ENCODE results near the gene SPAG4. TPM values are rescaled to one million over a fixed set of nuclear protein-coding genes. Genes with fewer than 3 reads are reported as not detected.

Gene SPAG4
- total and polyA plus RNA-seq, 2 donors = 0.85 to 4.4 TPM

DNA sequence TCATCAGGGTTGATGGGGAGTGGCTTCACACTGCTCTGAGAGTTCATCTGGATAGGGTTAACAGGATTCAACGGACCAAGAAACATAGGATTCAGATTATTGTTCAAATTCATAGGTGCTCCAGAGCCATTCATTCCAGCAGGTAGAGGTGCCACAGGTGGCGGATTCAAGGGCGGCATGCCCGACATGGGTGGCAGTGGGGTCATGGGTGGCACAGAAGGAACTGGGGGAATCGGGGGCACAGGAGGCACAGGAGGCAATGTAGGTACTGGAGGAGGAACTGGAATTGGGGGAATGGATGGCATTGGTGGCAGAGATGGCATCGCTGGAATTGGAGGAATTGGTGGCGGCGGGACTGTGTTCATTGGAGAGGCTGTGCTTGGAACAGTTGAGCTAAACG, 38.8 kb downstream of the SPAG4 start:
- Histone ChIP-seq H3K27ac (ENCODE audit: low read depth in 1 of 2, low read length in 1 of 2) (no peak overlapping the region), H3K9me3 (ENCODE audit: control insufficient read depth in 2 of 2, insufficient read depth in 1 of 2, low read length in 1 of 2) (no peaks in the 10 kb centered on the region), H3K36me3 (ENCODE audit: control insufficient read depth in 2 of 2, insufficient read depth in 2 of 2, low read length in 1 of 2) (peaks cover 31 to 60% of the 10 kb centered on the region in 2 donors), H3K4me3 (ENCODE audit: low read length in 2 of 2) (no peak overlapping the region), H3K4me1 (ENCODE audit: control insufficient read depth in 2 of 2, insufficient read depth in 2 of 2, low read length in 2 of 2) (peaks cover 0 to 7% of the 10 kb centered on the region in 2 donors), H3K27me3 (ENCODE audit: control insufficient read depth in 2 of 2, insufficient read depth in 1 of 2, low read length in 1 of 2) (no peaks in the 10 kb centered on the region)
- DNase-seq (ENCODE audit: low read depth in 6 of 9, low spot score in 9 of 9) = no peak
- WGBS = 98% methylated on average over 9 of the region's 9 CpGs

DNA sequence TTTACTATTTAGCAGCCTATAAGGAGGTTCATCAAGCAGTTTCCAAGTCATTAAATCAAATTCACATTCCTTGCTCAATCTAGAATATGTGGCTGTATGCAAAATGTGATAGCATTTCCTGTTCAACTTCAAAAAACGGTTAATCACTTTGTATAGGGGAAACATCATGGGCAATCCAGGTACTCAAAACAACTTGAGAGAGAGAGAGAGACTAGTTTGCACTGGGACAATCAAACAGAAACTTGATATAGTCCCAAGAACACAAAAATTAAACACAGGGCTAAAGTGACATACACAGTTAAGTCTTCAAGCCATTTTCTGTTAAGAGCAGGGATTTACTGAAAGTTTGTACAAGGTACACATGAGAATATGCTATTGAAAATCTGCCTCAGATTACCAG, 41.6 kb downstream of the SPAG4 start:
- Histone ChIP-seq H3K27me3 (ENCODE audit: control insufficient read depth in 2 of 2, insufficient read depth in 1 of 2, low read length in 1 of 2) (no peaks in the 10 kb centered on the region), H3K4me1 (ENCODE audit: control insufficient read depth in 2 of 2, insufficient read depth in 2 of 2, low read length in 2 of 2) (peaks cover 10 to 22% of the 10 kb centered on the region in 2 donors), H3K27ac (ENCODE audit: low read depth in 1 of 2, low read length in 1 of 2) (no peak overlapping the region), H3K36me3 (ENCODE audit: control insufficient read depth in 2 of 2, insufficient read depth in 2 of 2, low read length in 1 of 2) (peaks cover 31 to 43% of the 10 kb centered on the region in 2 donors), H3K4me3 (ENCODE audit: low read length in 2 of 2) (no peak overlapping the region), H3K9me3 (ENCODE audit: control insufficient read depth in 2 of 2, insufficient read depth in 1 of 2, low read length in 1 of 2) (no peaks in the 10 kb centered on the region)
- DNase-seq (ENCODE audit: low read depth in 6 of 9, low spot score in 9 of 9) = no peak
- 10% methylated on average over 1 of the region's 1 CpG for WGBS

DNA sequence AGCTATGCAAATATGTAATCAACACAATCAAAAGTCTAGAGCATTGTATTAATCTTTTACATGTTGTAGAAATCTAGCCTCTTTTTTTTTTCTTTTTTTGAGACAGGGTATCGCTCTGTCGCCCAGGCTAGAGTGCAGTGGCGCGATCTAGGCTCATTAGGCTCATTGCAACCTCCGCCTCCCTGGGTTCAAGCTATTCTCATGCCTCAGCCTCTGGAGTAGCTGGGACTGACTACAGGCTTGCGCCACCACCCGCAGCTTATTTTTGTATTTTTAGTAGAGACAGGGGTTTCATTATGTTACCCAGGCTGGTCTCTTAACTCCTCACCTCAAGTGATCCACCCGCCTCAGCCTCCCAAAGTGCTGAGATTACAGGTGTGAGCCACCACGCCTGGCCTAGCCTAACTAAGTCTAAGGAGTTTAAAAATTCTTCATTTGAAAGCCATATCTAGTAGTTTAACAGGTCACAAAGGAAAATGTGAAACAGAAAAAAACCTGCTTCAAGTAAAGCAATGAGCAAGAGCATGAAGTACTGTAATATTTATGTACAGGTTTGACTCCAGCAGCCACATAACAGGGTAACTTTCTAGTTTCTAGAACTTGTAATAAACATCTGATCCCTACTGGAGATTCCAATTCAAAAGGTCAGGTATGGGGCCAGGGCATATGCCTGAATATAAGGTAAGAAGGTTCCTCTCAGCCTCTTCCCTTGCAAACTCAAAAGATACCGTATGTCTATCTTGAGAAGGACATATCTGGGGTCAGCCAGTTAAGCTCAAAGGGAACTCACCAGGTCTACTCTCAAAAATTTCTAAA, 44.7 kb downstream of the SPAG4 start:
- Histone ChIP-seq H3K27ac (ENCODE audit: low read depth in 1 of 2, low read length in 1 of 2) (no peak overlapping the region), H3K4me3 (ENCODE audit: low read length in 2 of 2) (no peak overlapping the region), H3K4me1 (ENCODE audit: control insufficient read depth in 2 of 2, insufficient read depth in 2 of 2, low read length in 2 of 2) (peaks cover 24 to 28% of the 10 kb centered on the region in 2 donors), H3K9me3 (ENCODE audit: control insufficient read depth in 2 of 2, insufficient read depth in 1 of 2, low read length in 1 of 2) (no peaks in the 10 kb centered on the region), H3K36me3 (ENCODE audit: control insufficient read depth in 2 of 2, insufficient read depth in 2 of 2, low read length in 1 of 2) (peaks cover 3 to 12% of the 10 kb centered on the region in 2 donors), H3K27me3 (ENCODE audit: control insufficient read depth in 2 of 2, insufficient read depth in 1 of 2, low read length in 1 of 2) (no peaks in the 10 kb centered on the region)
- no peak for DNase-seq (ENCODE audit: low read depth in 6 of 9, low spot score in 9 of 9)
- 94% methylated on average over 10 of the region's 10 CpGs for WGBS

DNA sequence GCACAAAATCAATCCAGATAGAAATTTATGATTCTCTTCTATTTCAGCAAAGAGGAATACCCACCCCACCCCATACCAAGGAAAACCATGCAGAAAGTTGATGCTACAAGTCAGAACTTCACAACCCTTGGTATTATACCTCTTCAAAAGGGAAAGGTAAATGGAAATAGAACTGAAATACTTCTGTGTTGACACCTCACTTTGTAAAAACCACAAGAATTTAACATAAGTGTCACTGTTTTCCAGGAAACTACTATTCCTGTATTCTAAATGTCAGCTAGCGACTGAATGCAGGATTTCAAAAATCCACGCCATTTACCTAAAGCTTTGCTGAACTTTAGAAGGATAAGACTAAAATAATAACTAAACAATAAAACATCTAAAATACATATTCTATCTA, 45.4 kb downstream of the SPAG4 start:
- Histone ChIP-seq H3K4me1 (ENCODE audit: control insufficient read depth in 2 of 2, insufficient read depth in 2 of 2, low read length in 2 of 2) (peaks cover 24 to 28% of the 10 kb centered on the region in 2 donors), H3K27ac (ENCODE audit: low read depth in 1 of 2, low read length in 1 of 2) (no peak overlapping the region), H3K36me3 (ENCODE audit: control insufficient read depth in 2 of 2, insufficient read depth in 2 of 2, low read length in 1 of 2) (peaks cover 3 to 12% of the 10 kb centered on the region in 2 donors), H3K4me3 (ENCODE audit: low read length in 2 of 2) (no peak overlapping the region), H3K9me3 (ENCODE audit: control insufficient read depth in 2 of 2, insufficient read depth in 1 of 2, low read length in 1 of 2) (no peaks in the 10 kb centered on the region), H3K27me3 (ENCODE audit: control insufficient read depth in 2 of 2, insufficient read depth in 1 of 2, low read length in 1 of 2) (no peaks in the 10 kb centered on the region)
- DNase-seq (ENCODE audit: low read depth in 6 of 9, low spot score in 9 of 9) = peak in 1 of 9 donors; percentile 34
- 42% methylated on average over 2 of the region's 2 CpGs for WGBS

DNA sequence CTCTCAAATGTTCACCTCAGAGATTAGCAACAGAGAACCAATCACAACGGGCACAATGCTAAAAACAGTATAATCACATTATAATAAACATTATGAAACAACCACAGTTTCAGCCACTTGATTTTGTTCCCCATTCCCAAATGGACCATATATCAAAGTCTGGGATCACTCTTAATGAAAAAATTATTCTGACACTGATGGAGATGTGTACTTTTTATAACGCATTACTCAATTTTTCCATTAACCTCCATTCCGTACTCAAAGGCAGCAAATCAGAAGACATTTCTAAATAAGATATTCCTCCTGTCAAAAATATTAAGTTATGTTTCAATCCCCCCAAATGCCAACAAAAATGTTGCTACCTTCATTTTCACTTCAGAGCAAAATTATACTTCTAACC, 46.3 kb downstream of the SPAG4 start:
- peaks cover 0 to 7% of the 10 kb centered on the region in 2 donors for H3K36me3 ChIP-seq (ENCODE audit: control insufficient read depth in 2 of 2, insufficient read depth in 2 of 2, low read length in 1 of 2)
- no peaks in the 10 kb centered on the region for H3K27me3 ChIP-seq (ENCODE audit: control insufficient read depth in 2 of 2, insufficient read depth in 1 of 2, low read length in 1 of 2)
- H3K4me1 ChIP-seq (ENCODE audit: control insufficient read depth in 2 of 2, insufficient read depth in 2 of 2, low read length in 2 of 2) = peaks cover 24 to 28% of the 10 kb centered on the region in 2 donors
- DNase-seq (ENCODE audit: low read depth in 6 of 9, low spot score in 9 of 9) = no peak
- peak overlapping the region in 1 of 2 donors; percentile 29 for H3K4me3 ChIP-seq (ENCODE audit: low read length in 2 of 2)
- H3K9me3 ChIP-seq (ENCODE audit: control insufficient read depth in 2 of 2, insufficient read depth in 1 of 2, low read length in 1 of 2) = no peaks in the 10 kb centered on the region
- no peak overlapping the region for H3K27ac ChIP-seq (ENCODE audit: low read depth in 1 of 2, low read length in 1 of 2)
- WGBS = 65% methylated on average over 3 of the region's 3 CpGs

DNA sequence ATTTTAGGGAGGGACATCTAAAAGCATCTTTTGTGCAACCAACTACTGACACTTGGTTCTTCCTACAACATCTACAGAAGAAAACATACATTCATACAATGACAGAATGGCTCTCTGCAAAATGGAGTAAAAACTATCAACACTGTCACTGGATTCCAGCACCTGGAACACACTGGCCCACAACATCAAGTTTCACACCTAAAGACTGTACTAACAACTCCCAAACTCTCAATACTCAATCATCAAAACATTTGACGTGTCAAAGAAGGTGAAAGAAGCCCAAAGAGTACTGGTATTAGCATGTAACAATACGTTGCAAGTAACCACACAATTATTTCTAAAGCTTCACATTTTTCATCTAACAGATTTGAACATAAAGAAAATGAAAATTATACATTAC, 46.9 kb downstream of the SPAG4 start:
- no peak overlapping the region for H3K27ac ChIP-seq (ENCODE audit: low read depth in 1 of 2, low read length in 1 of 2)
- H3K4me1 ChIP-seq (ENCODE audit: control insufficient read depth in 2 of 2, insufficient read depth in 2 of 2, low read length in 2 of 2) = peaks cover 24 to 25% of the 10 kb centered on the region in 2 donors
- no peaks in the 10 kb centered on the region for H3K9me3 ChIP-seq (ENCODE audit: control insufficient read depth in 2 of 2, insufficient read depth in 1 of 2, low read length in 1 of 2)
- H3K4me3 ChIP-seq (ENCODE audit: low read length in 2 of 2) = peak overlapping the region in 1 of 2 donors; percentile 5
- peaks cover 0 to 1% of the 10 kb centered on the region in 2 donors for H3K36me3 ChIP-seq (ENCODE audit: control insufficient read depth in 2 of 2, insufficient read depth in 2 of 2, low read length in 1 of 2)
- WGBS = 31% methylated on average over 2 of the region's 2 CpGs
- no peak for DNase-seq (ENCODE audit: low read depth in 6 of 9, low spot score in 9 of 9)
- H3K27me3 ChIP-seq (ENCODE audit: control insufficient read depth in 2 of 2, insufficient read depth in 1 of 2, low read length in 1 of 2) = no peaks in the 10 kb centered on the region

DNA sequence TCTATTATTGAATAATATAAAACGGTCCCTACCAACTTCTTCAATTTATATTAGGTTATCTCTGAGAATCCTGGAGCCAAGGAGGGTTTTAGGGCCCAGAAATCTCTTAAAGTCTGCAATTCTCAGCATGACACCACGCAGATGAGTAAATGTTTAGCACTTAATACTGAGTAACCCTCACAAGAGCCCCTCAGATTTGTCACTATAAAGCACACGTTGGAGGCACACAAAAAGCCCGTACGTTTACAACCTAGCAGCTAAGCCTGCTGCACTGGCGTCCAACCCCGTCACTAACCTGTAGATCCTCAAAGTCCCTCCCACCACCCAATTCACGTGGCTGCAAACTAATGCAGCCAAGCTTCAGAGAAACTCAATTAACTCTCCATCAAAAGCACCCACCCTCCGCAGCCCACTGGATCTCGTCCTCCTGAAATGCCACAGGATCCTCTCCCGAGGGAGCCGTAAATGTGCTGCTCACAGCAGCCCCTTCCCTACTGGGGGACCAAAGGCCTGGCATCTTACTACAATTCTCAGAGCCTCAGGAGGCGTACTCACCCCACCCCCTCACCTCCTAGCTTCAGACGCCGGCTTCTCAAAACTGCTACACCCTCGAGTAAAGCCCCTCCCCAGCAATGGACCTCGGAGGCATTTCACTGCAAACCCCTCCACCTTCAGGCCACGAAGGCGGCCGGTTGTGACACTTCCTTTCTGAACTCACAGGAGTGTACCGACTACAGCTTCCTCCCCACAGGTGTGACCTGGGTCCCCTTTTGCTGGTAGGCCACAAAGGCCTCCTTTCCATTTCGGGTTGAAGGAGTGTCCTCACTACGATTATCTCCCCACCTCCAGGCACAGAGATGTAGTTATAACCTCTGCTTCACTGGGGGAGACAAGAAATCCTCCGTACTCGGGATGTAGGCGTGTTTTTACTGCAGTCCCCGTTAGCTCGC, 48.2 kb downstream of the SPAG4 start:
- Histone ChIP-seq H3K9me3 (ENCODE audit: control insufficient read depth in 2 of 2, insufficient read depth in 1 of 2, low read length in 1 of 2) (no peaks in the 10 kb centered on the region), H3K36me3 (ENCODE audit: control insufficient read depth in 2 of 2, insufficient read depth in 2 of 2, low read length in 1 of 2) (peaks cover 1 to 3% of the 10 kb centered on the region in 2 donors), H3K4me3 (ENCODE audit: low read length in 2 of 2) (peak overlapping the region; percentile 91 to 97), H3K4me1 (ENCODE audit: control insufficient read depth in 2 of 2, insufficient read depth in 2 of 2, low read length in 2 of 2) (peaks cover 21 to 24% of the 10 kb centered on the region in 2 donors), H3K27me3 (ENCODE audit: control insufficient read depth in 2 of 2, insufficient read depth in 1 of 2, low read length in 1 of 2) (no peaks in the 10 kb centered on the region), H3K27ac (ENCODE audit: low read depth in 1 of 2, low read length in 1 of 2) (peak overlapping the region; percentile 99)
- peak in 8 of 9 donors; percentile 30 to 86 (median 61) for DNase-seq (ENCODE audit: low read depth in 6 of 9, low spot score in 9 of 9)
- under 1% methylated on average over 28 of the region's 28 CpGs for WGBS

DNA sequence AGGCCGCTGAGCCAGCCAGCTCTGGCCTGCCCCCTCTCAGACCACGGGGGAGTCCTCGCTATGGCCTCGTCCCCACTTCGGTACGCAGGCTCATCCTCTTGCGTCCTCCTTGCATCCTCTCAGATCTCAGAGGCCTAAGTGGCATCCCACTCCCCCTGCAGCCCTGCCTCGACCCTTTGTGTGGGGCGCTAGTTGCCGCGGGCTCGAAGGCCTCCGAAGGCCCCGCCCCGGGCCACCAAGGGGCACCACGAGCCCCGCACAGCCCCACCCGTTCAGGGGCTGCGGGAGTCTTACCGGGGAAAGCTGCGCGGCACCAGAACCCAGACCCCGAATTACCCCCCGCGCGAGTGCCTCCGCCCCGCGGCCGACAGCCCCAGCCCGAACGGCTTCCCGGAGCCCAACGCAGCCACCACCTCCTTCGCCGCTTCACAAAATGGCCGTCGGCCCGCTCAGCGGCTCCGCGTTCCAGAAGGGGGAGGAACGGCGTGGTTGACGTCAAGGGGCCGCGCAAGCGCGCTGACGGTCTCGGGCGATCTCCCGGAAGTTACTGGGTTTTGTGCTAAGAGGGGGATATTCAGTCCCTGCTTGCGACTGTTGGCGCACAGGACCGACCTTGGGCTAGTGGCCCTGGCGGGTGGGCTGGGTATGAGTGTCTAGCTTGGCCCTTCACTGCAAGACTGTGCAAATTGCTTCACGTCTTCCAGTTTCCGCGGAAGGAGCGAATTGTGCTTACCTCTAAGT, 49.0 kb downstream of the SPAG4 start, which contains the start of the genes CPNE1 and RBM12:
Gene CPNE1, minus strand, starts transcription at position 435 of the 741 bp plus-strand sequence. CDS start 31,977 bp downstream, outside the sequence.
Gene RBM12, minus strand, starts transcription at position 435 of the 741 bp plus-strand sequence. CDS start 9,578 bp downstream, outside the sequence.
- WGBS = under 1% methylated on average over 61 of the region's 61 CpGs
- peak; percentile 82 to 96 (median 93) for DNase-seq (ENCODE audit: low read depth in 6 of 9, low spot score in 9 of 9)

More for the DNA sequence above, 49.0 kb downstream of the SPAG4 start, which contains the start of the genes CPNE1 and RBM12:
- Histone ChIP-seq H3K4me3 (ENCODE audit: low read length in 2 of 2) (peak within 1 kb of the TSS; percentile 91 to 97), H3K36me3 (ENCODE audit: control insufficient read depth in 2 of 2, insufficient read depth in 2 of 2, low read length in 1 of 2) (peaks cover 10 to 12% of the 10 kb centered on the region in 2 donors), H3K9me3 (ENCODE audit: control insufficient read depth in 2 of 2, insufficient read depth in 1 of 2, low read length in 1 of 2) (no peaks in the 10 kb centered on the region), H3K4me1 (ENCODE audit: control insufficient read depth in 2 of 2, insufficient read depth in 2 of 2, low read length in 2 of 2) (peaks cover 21 to 24% of the 10 kb centered on the region in 2 donors), H3K27ac (ENCODE audit: low read depth in 1 of 2, low read length in 1 of 2) (peak within 1 kb of the TSS; percentile 99), H3K27me3 (ENCODE audit: control insufficient read depth in 2 of 2, insufficient read depth in 1 of 2, low read length in 1 of 2) (no peaks in the 10 kb centered on the region)
